NCI-H510A treated with DMSO at 0.1 percent for 48 hours (cell line): Measurements from ENCODE around the gene C5AR1.
"Not testable (repeated sequence)": the region's sequence is repeated elsewhere in the genome, so short reads cannot be mapped to it uniquely, and the experiment has no call there.

Experiments
- DNase-seq: peaks from one replicate; lab custom pipeline; 2025; lab: John Stamatoyannopoulos, UW

Gene C5AR1

DNA sequence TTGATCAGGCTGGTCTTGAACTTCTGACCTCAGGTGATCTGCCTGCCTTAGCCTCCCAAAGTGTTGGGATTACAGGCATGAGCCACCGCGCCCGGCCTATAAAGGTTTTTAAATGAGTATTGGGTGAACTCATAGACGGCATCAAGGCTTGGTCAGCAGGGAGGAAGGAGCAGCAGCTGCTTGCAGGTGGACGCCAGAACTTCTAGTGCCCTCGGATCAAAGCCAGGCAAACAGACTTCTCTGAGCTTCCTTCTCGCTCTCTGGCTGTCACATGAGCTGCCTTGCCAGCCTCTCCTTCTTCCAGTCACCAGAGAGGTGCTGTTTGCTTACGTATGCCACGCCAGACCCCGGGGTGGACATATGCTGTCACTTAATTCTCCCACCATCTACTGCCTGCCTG lies 55.8 kb downstream of the C5AR1 start:
- DNase-seq = not testable (repeated sequence)

DNA sequence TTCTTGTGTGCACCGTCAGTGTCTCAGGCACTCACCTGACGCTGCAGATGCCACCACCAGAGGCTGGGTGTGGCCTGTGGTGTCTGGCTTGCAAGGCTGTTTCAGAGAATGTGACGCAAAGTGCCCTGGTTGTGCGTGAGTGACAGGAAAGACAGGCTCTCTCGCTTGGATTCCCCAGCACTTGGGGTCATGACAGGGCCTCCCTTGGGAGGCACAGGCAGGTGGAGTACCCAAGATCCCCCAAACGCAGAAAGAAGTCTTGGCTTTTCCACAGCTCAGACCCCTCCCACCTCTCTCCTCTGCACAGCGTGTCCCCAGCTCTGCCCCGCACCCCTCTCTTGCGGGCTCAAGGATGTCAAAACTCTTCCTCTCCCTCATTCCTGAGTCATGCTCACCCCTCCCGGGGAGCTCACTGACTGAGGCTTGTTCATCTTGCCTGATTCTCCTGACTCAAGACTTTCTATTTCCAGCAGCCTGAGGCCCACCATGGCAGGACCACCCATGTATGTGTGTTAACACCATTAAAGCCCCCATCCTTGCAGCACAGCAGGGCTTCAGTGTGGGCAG lies 60.5 kb downstream of the C5AR1 start:
- no peak for DNase-seq

DNA sequence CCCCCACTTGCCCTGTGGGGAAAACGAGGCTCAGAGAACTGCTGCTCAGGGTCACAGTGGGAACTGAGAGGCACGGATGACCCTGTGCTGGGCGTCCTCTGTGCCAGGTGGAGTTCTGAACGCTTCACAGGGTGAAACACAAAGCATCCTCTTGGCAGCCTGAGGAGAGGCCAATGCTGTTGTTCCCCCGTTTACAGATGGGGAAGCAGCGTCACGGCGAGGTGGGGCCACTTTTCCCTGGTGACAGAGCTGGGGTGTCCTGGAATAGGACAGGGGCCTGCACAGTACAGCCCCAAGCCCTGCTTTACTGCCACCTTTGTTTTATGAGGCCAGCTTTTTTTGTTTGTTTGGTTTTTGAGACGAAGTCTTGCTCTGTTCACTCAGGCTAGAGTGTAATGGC lies 61.6 kb downstream of the C5AR1 start:
- DNase-seq = no peak
